GM19351 (cell line): ENCODE data around the gene TPSD1.
"Not testable (repeated sequence)": the region's sequence is repeated elsewhere in the genome, so short reads cannot be mapped to it uniquely, and the experiment has no call there.

ENCODE experiments used
- ATAC-seq: cut with Tn5 transposase; IDR thresholded peaks from one replicate; pipeline ENCODE4 v1.9.1; 2021; ENCODE audit warnings: mild to moderate bottlenecking, moderate library complexity; ENCODE audit not compliant: unreplicated experiment

TPSD1 gene

GRCh38 chr16:1279081-1279944, 23.4 kb downstream of the TPSD1 start:
- no peak for ATAC-seq

GRCh38 chr16:1279945-1280589, 24.2 kb downstream of the TPSD1 start:
- ATAC-seq: no peak

GRCh38 chr16:1280783-1281182, 24.9 kb downstream of the TPSD1 start:
- no peak for ATAC-seq

- ATAC-seq: no peak
Measured at GRCh38 chr16:1281517-1281916, 25.6 kb downstream of the TPSD1 start.

- ATAC-seq: no peak
Measured at GRCh38 chr16:1282324-1282973, 26.6 kb downstream of the TPSD1 start.

GRCh38 chr16:1283296-1283695, 27.4 kb downstream of the TPSD1 start:
- no peak for ATAC-seq

GRCh38 chr16:1283996-1284616, 28.2 kb downstream of the TPSD1 start:
- ATAC-seq: no peak

- no peak for ATAC-seq
Measured at GRCh38 chr16:1285669-1286512, 30.0 kb downstream of the TPSD1 start.

- no peak for ATAC-seq
Measured at GRCh38 chr16:1286513-1287094, 30.7 kb downstream of the TPSD1 start.

GRCh38 chr16:1287982-1288670, 32.3 kb downstream of the TPSD1 start:
- no peak for ATAC-seq

- ATAC-seq: no peak
Measured at GRCh38 chr16:1288813-1289476, 33.1 kb downstream of the TPSD1 start.

- ATAC-seq: no peak
Measured at GRCh38 chr16:1289477-1289866, 33.6 kb downstream of the TPSD1 start.

GRCh38 chr16:1290063-1290501, 34.2 kb downstream of the TPSD1 start:
- no peak for ATAC-seq

- no peak for ATAC-seq
Measured at GRCh38 chr16:1290860-1291575, 35.1 kb downstream of the TPSD1 start.

GRCh38 chr16:1291576-1291974, 35.7 kb downstream of the TPSD1 start:
- ATAC-seq: no peak

- ATAC-seq: not testable (repeated sequence)
Measured at GRCh38 chr16:1292208-1292607, 36.3 kb downstream of the TPSD1 start.

GRCh38 chr16:1292808-1293207, 36.9 kb downstream of the TPSD1 start:
- ATAC-seq: not testable (repeated sequence)

GRCh38 chr16:1293921-1294656, 38.2 kb downstream of the TPSD1 start:
- ATAC-seq: no peak
